Hepatocyte (in vitro differentiated cells): ENCODE data around the gene ARHGEF1. TPM values are rescaled to one million over a fixed set of nuclear protein-coding genes. Genes with fewer than 3 reads are reported as not detected.

Experiments
- DNase-seq: peaks from one replicate; pipeline ENCODE4 v3.0.0-alpha.2; 2016; ENCODE audit warnings: low spot score
- H2AFZ ChIP-seq: fragments of 200-600 bp; sonication (generic); 2 replicates; pipeline ENCODE4 v1.6.0; 2016; ENCODE audit warnings: antibody characterized with exemption, mild to moderate bottlenecking
- H3K27ac ChIP-seq: fragments of 200-600 bp; sonication (generic); 2 replicates; pipeline ENCODE4 v1.5.1; 2016; ENCODE audit warnings: mild to moderate bottlenecking
- H3K27me3 ChIP-seq: fragments of 200-600 bp; sonication (generic); 2 replicates; pipeline ENCODE4 v1.6.1; 2016
- H3K36me3 ChIP-seq: fragments of 200-600 bp; sonication (generic); replicated peaks from 2 replicates; pipeline ENCODE4 v1.5.1; 2016; ENCODE audit warnings: low read depth; ENCODE audit not compliant: insufficient read depth
- H3K4me1 ChIP-seq: fragments of 200-600 bp; sonication (generic); 2 replicates; pipeline ENCODE4 v1.5.1; 2016; ENCODE audit warnings: mild to moderate bottlenecking, moderate library complexity; ENCODE audit not compliant: insufficient read depth
- H3K4me2 ChIP-seq: fragments of 200-600 bp; sonication (generic); 2 replicates; pipeline ENCODE4 v1.6.0; 2016
- H3K4me3 ChIP-seq: fragments of 200-600 bp; sonication (generic); 2 replicates; pipeline ENCODE4 v1.5.1; 2016; ENCODE audit warnings: mild to moderate bottlenecking
- H3K79me2 ChIP-seq: fragments of 200-600 bp; sonication (generic); 2 replicates; pipeline ENCODE4 v1.6.0; 2017; ENCODE audit warnings: mild to moderate bottlenecking
- H3K9me2 ChIP-seq: fragments of 200-600 bp; sonication (generic); replicated peaks from 2 replicates; pipeline ENCODE4 v1.6.0; 2017; ENCODE audit warnings: mild to moderate bottlenecking; ENCODE audit not compliant: insufficient read depth
- H3K9me3 ChIP-seq: fragments of 200-600 bp; sonication (generic); 2 replicates; pipeline ENCODE4 v1.5.1; 2016; ENCODE audit warnings: low read depth, mild to moderate bottlenecking
- H4K20me1 ChIP-seq: fragments of 200-600 bp; sonication (generic); 2 replicates; pipeline ENCODE4 v1.6.0; 2016; ENCODE audit warnings: mild to moderate bottlenecking; ENCODE audit not compliant: insufficient read depth, poor library complexity, severe bottlenecking
- CTCF ChIP-seq: fragments of 200-600 bp; sonication (generic); IDR thresholded peaks from 2 replicates; pipeline ENCODE4 v1.5.1; 2016; ENCODE audit warnings: antibody characterized with exemption, mild to moderate bottlenecking; ENCODE audit not compliant: poor library complexity
- EZH2 ChIP-seq: fragments of 200-600 bp; sonication (generic); IDR thresholded peaks from 2 replicates; pipeline ENCODE4 v1.6.1; 2016; ENCODE audit warnings: antibody characterized with exemption, mild to moderate bottlenecking, borderline replicate concordance
- EZH2phosphoT487 ChIP-seq: fragments of 200-600 bp; sonication (generic); IDR thresholded peaks from one replicate; pipeline ENCODE4 v1.6.1; 2018; ENCODE audit warnings: antibody characterized with exemption, mild to moderate bottlenecking, low read depth, moderate library complexity; ENCODE audit not compliant: unreplicated experiment, severe bottlenecking
- WGBS: methylation state at CpG from one replicate; pipeline ENCODE4 v1.1.6; 2016; ENCODE audit warnings: low lambda C conversion rate; ENCODE audit errors: missing lambda C conversion rate; 5-methylcytosine and 5-hydroxymethylcytosine counted together
- polyA plus RNA-seq: library from polyadenylated mRNA; unstranded; fragments of >200 nt; fragmentation: Nextera tagmentation; extraction: Ambion mirVana; gene quantifications from 2 replicates; pipeline ENCODE4 v1.2.1, GENCODE V29; 2016
- total RNA-seq: library from RNA; depleted of rRNA; stranded (reverse); fragments of >200 nt; gene quantifications from 2 replicates; pipeline ENCODE4 v1.2.3, GENCODE V29; 2014

ARHGEF1 gene
- total and polyA plus RNA-seq, 2 experiments from 2014 or later: 29.7 to 67.8 TPM

- no peak overlapping the region for H3K4me3 ChIP-seq
- H3K27me3 ChIP-seq: peaks cover 11% of the 10 kb centered on the region
- H3K4me2 ChIP-seq: no peak overlapping the region
- TF ChIP-seq EZH2phosphoT487 (no peak), CTCF (no peak), EZH2 (no peak)
- no peaks in the 10 kb centered on the region for H3K9me3 ChIP-seq
- no peak overlapping the region for H3K27ac ChIP-seq
- no peaks in the 10 kb centered on the region for H3K9me2 ChIP-seq
- no peaks in the 10 kb centered on the region for H3K36me3 ChIP-seq
- no peak overlapping the region for H2AFZ ChIP-seq
- no peaks in the 10 kb centered on the region for H4K20me1 ChIP-seq
- DNase-seq: no peak
- H3K79me2 ChIP-seq: no peaks in the 10 kb centered on the region
- 93% methylated on average over 8 of the region's 8 CpGs for WGBS
- H3K4me1 ChIP-seq: no peaks in the 10 kb centered on the region
Observed at GRCh38 chr19:41945135-41945766, 62.3 kb downstream of the ARHGEF1 start.

GRCh38 chr19:41947091-41947490 is 64.1 kb downstream of the ARHGEF1 start:
- no peak overlapping the region for H3K27ac ChIP-seq
- H3K4me1 ChIP-seq: no peaks in the 10 kb centered on the region
- DNase-seq: no peak
- no peaks in the 10 kb centered on the region for H3K9me2 ChIP-seq
- H3K79me2 ChIP-seq: no peaks in the 10 kb centered on the region
- H3K36me3 ChIP-seq: no peaks in the 10 kb centered on the region
- 89% methylated on average over 3 of the region's 3 CpGs for WGBS
- no peak overlapping the region for H3K4me3 ChIP-seq
- TF ChIP-seq EZH2phosphoT487: no peak
- TF ChIP-seq EZH2: no peak
- no peak for TF ChIP-seq CTCF
- H4K20me1 ChIP-seq: no peaks in the 10 kb centered on the region
- H3K9me3 ChIP-seq: no peaks in the 10 kb centered on the region
- no peaks in the 10 kb centered on the region for H3K27me3 ChIP-seq
- no peak overlapping the region for H3K4me2 ChIP-seq
- no peak overlapping the region for H2AFZ ChIP-seq

- Histone ChIP-seq H3K4me1 (no peaks in the 10 kb centered on the region), H3K36me3 (no peaks in the 10 kb centered on the region), H3K4me3 (no peak overlapping the region), H3K4me2 (no peak overlapping the region), H3K27ac (no peak overlapping the region), H3K27me3 (no peaks in the 10 kb centered on the region), H3K9me2 (no peaks in the 10 kb centered on the region), H4K20me1 (no peaks in the 10 kb centered on the region), H3K9me3 (no peaks in the 10 kb centered on the region), H3K79me2 (no peaks in the 10 kb centered on the region), H2AFZ (no peak overlapping the region)
- WGBS: 12% methylated on average over 4 of the region's 12 CpGs
- DNase-seq: peak; percentile 87
- TF ChIP-seq EZH2 (no peak), EZH2phosphoT487 (no peak), CTCF (peak; percentile 91)
Observed at GRCh38 chr19:41951686-41952172, 68.7 kb downstream of the ARHGEF1 start.
